HG03342 (cell line): ENCODE measurements around the gene IRF8.
"Not testable (repeated sequence)": the region's sequence is repeated elsewhere in the genome, so short reads cannot be mapped to it uniquely, and the experiment has no call there.

Experiments
- ATAC-seq: cut with Tn5 transposase; IDR thresholded peaks from one replicate; pipeline ENCODE4 v1.9.1; 2021; ENCODE audit warnings: mild to moderate bottlenecking, moderate library complexity; ENCODE audit not compliant: unreplicated experiment

The IRF8 gene

DNA sequence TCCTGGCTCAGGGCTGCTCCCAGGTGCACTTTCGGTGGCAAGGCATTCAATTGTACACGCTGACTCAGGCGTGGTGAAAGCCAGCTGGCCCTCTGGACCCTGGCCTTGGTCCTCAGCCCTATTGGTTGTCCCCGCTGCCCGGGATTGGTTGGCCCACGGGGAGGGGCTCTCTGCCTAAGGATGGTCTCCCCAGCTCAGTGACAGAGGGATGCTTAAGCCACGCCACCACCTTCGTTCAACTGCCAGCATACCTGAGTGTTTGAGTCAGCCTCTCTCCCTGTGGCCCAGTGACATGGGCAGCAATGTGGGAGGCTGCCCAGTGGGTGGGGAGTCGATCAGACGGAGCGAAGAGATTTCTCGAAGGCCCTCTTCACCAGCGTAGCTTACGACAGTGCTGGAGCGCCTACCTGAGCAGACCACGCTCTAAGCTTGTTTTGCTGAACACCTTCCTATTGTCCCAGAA, 30.3 kb downstream of the IRF8 start:
- no peak for ATAC-seq

GRCh38 chr16:85930301-85930700, 31.3 kb downstream of the IRF8 start:
- no peak for ATAC-seq

GRCh38 chr16:85931596-85932402, 32.8 kb downstream of the IRF8 start:
- no peak for ATAC-seq

DNA sequence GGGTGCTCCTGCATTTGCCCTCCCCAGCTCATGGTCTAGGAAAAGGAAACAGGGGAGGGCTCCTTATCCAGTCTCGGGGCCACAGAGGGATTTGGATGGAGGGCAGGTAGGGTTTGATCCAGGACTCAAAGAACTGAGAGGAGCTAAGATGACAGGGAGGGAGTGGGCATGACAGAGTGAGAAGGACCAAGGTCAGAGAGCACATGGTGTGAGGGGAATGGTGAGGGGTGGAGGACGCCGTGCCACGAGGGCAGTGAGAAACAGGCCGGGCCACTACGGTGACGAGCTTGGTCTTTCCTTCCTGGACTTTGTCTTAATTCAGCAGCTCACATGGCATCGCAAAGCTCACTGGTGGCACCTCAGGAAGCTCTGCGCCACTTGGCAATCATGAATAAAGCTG, 35.2 kb downstream of the IRF8 start:
- no peak for ATAC-seq

DNA sequence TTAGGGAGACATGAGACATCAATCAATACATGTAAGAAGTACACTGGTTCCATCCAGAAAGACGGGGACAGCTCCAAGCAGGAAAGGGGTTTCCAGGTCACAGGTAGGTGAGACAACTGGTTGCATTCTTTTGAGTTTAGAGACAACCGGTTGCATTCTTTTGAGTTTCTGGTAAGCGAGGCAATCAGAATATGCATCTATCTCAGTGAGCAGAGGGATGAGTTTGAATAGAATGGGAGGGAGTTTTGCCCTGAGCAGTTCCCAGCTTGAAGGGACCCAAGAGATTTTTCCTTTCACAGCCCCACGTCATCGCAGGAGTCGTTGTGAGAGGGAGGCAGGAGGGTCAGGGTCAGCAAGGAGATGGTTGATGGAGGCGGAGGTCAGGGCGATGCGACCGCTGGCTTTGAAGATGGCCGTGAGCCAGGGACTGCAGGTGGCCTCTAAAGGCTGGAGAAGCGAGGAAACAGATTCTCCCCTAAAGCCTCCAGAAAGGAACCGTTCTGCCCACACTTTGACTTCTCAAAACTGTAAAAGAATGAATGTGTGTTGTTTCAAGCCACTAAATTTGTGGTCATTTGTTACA, 36.5 kb downstream of the IRF8 start:
- ATAC-seq = no peak

- peak; percentile 71 for ATAC-seq
Observed at GRCh38 chr16:85935974-85936760, 37.2 kb downstream of the IRF8 start.

GRCh38 chr16:85936816-85937215, 37.9 kb downstream of the IRF8 start:
- no peak for ATAC-seq

DNA sequence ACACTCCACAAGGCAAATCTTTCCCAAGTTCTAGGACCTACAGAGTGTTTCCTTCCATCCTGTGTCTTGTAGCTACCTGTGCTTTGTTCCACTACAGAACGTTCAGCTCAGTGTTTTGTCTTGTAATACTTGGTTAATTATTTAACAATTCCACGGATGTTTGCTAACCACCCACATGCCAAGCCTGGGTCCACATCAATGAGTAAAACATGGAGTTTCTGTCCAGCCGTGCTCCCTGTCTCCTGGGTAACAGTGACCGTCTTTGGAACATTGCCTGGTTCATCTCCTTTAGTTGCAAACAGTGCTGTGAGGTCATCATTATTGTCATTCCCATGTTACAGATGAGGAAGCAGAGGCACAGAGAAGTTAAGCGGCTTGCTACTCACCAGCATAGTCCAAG, 41.3 kb downstream of the IRF8 start:
- ATAC-seq = no peak

DNA sequence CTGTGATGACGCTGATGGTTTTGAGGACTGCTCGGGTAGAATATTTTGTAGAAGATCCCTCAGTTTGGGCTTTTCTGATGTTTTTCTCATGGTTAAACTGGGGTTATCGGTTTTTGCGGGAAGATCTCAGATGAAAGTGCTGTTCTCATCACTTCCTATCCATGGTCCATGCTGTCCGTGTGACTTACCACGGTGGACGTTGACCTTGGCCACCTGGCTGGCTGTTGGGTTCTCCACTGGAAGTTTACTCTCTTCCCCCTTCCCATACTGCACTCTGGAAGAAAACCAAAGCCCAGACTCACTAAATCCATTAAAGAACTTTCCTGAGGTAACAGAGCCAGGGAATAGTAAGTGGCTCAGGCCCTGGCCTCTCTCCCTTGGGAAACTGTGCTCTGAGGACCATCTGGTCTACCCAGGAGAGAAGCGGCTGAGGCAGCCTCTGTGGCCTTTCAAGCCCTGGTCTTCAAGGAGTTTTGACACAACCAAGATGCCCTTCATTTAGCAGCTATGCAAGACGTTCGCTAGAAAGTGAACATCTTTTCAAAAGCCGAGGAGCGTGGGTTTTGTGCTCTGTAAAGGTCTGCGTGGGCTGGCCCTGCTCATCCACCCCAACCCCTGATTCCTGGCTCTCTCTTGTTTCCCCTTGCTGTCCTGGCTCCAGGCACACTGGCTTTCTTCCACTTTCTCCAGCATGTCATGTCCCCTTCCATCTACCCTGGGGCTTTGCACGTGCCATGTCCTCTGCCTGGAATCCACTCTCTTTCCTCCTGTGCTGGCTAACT, 43.1 kb downstream of the IRF8 start:
- no peak for ATAC-seq

DNA sequence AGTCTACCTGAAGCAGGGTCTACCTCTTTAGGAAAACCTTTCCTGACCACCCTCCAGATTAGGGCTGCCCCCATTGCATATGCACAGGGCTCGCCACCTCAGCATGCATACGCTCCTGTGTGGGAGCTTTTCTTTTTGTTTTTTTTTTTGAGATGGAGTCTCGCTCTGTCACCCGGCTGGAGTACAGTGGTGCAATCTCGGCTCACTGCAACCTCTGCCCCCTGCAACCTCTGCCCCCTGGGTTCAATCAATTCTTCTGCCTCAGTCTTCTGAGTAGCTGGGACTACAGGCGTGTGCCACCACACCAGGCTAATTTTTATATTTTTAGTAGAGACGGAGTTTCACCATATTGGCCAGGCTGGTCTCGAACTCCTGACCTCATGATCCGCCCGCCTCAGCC, 43.7 kb downstream of the IRF8 start:
- ATAC-seq = not testable (repeated sequence)

GRCh38 chr16:85943711-85944110, 44.7 kb downstream of the IRF8 start:
- no peak for ATAC-seq

DNA sequence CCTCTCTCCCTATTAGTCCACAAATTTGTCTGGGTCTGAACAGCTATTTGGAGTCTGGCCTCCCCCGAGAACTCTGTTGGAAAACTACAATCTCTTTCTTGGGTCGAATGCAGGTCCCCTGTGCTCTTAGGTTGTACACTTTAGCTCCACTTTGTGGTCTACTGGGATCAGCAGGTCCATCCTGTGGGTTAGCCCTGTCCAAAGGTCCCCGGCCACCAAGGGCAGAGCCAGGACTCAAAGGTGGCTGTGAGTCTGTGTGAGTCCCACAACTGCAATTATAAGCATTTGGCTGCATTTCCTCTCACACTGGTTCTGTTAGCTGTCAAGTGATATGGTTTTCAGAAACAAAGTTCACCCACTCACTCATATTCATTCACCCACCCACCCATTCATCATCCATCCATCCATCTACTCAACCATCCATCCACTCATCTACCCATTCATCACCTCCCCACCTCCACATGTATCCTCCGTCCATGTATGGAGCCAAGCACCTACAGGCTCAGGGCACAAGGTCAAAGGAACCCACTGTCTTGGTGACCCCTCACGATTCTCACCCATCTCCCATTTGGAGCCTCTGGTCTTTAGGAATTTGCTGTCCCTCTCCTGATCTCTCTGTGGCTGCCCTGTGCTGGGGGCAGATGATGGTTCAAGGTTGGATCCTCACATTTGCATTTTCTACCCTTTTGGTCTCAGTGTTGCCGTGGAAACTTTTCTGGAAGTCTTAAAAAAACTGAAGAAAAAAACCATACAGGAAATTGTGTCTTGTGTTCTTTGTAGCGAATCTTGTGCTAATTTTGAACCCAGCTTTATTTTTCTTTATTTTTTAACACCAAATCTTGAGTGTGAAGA, 45.8 kb downstream of the IRF8 start:
- ATAC-seq = no peak

- no peak for ATAC-seq
Observed at GRCh38 chr16:85945424-85945751, 46.4 kb downstream of the IRF8 start.

DNA sequence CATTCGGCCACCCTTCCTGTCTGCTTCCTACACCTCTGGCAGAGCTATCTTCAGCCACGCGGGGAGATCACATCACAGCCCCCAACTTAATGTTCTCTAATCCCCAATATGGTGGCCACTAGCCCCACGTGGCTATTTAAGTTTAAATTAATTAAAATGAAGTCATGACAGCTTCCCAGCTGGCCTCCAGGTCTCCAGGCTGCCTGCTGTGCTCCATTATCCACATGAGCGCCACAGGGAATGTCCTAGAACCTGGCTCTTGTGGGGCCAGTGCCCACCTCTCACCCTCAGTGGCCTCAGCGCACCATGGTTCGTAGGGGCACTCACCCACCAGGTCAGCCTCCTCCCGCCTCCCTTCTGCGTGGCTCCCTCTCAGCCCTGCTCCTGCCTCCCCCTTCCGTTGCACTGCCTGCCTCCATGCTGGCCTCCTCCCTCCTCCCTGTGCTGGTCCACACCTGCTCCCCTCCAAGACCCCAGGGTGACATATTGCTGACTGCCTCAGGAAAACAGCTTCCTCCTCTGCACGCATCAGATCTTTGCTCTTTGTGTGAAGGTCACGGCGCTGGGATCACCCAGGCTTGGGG, 47.7 kb downstream of the IRF8 start:
- no peak for ATAC-seq

- ATAC-seq = peak; percentile 72
Observed at GRCh38 chr16:85947230-85948137, 48.5 kb downstream of the IRF8 start.

DNA sequence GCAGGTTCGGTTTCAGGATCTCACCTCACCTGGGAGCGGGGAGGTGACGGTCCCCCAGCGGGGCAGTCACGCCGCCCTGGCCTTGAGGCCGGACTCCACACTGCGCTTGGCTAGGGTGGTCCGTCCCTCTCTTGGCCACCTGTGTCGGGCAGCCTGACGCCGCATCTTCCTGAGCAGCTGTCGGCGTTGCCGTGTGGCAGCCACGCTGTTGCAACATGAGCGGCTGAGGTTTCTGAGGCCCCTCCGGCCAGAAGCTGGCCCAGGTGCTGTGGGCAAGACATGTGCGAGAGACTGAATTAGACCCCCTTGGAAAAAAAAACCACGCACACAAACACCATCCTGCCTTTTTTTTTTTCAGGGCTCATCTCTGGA, 49.2 kb downstream of the IRF8 start:
- peak; percentile 10 for ATAC-seq

- ATAC-seq = no peak
Observed at GRCh38 chr16:85948616-85949265, 49.8 kb downstream of the IRF8 start.

DNA sequence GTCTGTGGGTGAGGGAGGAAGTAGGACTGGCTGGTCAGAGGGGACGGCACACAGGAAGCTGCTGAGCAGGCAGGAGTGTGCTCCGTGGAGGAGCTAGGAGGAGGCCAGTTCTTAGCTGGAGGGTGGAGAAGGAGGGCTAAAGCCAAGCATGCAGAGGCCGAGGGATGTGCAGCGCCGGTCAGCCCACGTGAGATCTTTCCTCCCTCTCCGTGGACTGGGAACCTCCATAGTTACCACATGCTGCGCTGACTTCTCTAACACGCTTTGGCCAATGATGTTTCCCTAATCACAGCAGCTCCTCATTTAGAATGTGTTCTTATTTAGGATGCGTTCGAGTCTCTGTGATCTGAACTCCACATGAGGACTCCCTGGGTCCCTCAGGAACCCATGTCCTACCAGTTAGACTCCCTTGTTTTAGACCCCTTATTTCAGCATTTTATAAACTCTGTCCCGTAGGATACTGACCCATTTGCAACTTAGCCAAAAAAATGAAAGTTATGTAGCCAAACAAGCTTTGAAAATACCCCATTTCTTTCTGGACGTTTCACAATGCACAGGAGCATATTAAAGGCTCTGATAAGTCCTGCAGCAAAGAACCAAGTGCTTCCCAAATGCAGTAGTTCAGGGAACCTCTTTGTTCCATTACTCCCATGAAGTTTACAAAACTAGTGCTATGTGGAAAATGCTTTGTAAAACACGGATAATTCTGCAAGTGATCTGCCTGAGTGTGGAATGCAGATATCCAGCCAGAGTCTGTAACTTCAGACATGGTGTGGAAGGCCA, 51.4 kb downstream of the IRF8 start:
- no peak for ATAC-seq
